GM21515 (cell line): ENCODE data around the gene OR10H1.
"Not testable (repeated sequence)": the region's sequence is repeated elsewhere in the genome, so short reads cannot be mapped to it uniquely, and the experiment has no call there.

Source experiments
- ATAC-seq: cut with Tn5 transposase; IDR thresholded peaks from one replicate; pipeline ENCODE4 v1.9.1; 2021; ENCODE audit not compliant: unreplicated experiment

The OR10H1 gene

DNA sequence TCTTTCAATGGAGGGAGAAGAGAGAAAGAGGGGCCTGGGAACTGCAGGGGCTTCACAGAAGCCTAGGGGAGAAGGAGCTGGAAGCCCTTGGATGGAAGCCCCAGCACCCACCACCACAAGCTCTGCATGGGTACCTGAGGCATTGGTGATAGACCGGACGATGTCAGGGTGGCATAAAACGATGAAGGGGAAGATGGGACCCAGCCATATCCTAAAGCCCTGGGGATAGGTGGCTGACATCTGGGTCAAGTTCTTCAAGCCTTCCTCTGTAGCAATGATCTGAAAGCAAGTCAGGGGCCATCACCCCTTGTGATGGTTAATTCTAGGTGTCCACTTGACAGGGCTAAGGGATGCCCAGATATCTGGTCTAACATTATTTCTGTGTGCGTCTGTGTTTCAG, 39.2 kb downstream of the OR10H1 start:
- ATAC-seq = no peak

DNA sequence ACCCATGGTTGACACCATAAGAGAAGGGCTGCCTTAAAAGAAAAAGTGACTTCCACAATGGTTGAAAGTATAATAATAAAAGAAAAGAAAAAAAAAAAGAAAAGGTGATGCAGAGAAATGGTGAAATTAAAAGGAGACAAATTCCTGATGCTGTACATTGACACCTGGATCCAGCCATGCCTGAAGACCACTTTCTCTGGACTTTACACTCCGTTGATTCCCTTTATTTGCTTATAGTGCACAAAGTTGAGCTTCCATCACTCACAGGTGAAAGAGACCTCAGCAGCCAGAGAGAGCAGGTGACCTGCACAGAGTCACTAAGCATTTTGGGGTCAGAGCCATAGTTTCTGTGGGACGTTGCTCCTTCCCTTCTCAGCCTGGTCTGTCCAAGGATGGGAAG, 40.2 kb downstream of the OR10H1 start:
- ATAC-seq = no peak

DNA sequence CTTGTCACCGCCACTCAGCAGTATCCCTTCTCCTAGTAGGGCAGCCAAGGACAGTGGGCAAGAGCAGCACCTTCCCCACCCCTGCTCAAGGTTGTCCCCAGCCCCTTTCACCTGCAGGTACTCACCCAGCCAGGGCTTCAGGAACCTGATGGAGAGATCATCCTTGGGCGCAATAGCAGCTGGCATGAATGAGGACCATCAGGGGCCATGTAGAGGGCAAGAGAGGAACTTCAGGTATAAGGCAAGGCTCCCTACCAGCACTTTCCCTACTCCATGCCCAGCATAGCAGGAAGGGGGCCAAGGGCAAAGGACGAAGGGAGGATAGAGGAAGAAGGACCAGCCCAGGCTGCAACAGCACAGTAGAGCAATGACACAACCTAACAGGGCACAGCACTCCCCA, 41.3 kb downstream of the OR10H1 start:
- ATAC-seq = not testable (repeated sequence)

DNA sequence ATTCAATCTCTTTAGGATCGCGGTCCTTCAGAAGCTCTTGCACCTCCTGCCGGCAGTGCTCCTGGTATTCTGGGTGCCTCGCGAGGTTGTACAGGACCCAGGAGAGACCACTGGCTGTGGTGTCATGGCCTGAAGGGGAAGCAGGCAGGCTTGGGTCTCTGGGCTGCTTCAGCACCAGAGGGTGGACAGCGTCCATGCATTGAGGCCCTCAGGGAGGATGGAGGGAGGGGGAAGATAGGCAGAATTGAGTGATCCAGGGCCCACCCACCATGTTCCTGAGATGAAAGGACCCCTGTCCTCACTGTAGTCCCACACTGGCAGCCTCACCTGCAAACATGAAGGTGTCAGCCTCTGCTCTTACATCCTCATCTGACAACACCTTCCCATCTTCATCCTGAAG, 45.9 kb downstream of the OR10H1 start:
- ATAC-seq = no peak

DNA sequence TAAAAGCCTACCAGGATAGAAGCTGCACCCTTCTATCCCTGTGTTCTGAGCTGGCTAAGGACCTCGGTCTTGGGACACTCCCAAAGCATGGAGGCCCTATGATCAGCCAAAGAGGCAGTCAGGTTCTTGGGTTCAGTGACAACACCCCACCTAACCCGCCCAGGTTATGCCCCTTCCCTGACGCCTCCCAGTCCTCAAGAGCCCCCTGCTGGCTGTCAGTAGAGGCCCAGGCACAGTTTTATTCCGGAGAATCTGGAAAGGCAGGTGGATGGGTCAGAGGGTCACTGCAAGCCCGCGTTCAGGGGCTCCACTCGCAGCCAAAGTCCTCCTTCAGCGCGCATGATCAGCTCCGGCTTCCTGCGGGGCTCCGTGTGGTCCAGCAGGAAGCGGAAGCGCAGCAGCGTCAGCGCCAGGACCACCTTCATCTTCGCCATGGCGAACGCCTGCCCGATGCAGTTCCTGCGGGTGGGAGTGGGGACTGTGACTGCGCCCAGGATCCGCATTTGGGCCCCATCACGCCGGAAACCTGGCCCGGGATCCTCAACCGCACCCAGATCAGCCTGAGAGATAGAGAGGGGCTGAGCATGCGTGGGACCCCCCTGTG, 55.4 kb downstream of the OR10H1 start:
- no peak for ATAC-seq

DNA sequence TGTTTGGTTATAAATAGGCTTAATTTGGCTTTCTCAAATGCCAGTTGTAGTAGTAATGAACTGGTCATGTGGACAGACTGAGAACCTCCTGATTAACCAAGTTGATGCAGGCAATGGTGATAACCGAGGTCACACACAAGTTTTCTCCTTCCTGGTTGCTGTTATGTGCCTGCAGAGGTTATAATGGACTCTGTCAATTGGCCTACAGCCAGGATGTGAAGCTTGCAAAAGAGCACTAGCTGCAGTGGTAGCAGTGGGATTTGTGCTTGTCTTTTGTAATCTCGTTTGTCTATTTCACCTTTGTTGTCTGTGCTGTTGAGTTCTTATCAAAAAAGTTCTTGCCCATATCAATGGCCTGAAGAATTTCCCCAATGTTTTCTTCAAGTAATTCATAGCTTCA, 57.1 kb downstream of the OR10H1 start:
- no peak for ATAC-seq
